ENCODE results near the gene CASZ1. TPM values are rescaled to one million over a fixed set of nuclear protein-coding genes. Genes with fewer than 3 reads are reported as not detected.

The CASZ1 gene
- total and polyA plus RNA-seq, 2 donors = 1.8 to 3.9 TPM

DNA sequence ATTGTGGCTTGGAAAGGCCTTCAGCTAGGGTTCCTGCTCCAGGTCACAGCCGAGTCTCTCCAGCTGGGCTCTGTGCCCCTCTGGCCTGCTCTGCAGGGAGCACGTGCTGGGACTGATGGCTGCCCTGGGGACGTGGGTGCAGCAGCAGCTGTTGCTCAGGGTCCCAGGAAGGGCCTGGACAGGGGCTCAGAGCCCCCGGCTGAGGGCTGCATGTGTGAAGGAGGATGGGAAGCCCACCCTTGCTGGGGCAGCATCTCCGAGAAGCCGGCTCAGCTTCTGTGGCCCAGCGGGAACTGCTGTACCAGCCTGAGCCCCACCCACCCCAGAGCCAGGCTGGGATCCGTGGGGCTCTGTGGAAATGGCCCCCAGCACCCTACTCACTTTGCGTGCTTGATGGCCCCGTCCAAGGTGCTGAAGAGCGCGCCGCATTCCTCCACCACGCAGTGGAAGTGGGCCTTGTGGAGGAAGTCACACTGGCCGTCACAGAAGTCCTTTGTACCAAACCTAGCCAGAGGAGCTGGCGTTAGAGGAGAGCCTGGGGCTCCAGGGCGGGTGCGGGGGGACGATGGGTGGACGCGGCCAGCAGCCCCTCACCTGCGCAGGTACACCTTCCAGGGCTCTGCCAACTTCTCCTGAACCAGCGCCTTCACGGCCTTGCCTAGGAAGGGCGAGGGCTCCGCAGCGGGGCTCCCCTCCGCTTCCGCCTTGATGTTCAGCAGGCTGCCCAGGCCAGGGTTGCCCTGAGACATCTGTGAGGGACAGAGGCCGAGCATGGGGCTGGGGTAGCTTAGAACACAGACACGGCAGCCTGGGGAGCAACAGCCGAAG is 147.5 kb downstream of the CASZ1 start:
- Histone ChIP-seq H3K27ac (ENCODE audit: low read depth in 1 of 2, low read length in 1 of 2) (no peak overlapping the region), H3K27me3 (ENCODE audit: control insufficient read depth in 2 of 2, insufficient read depth in 1 of 2, low read length in 1 of 2) (peaks cover 0 to 25% of the 10 kb centered on the region in 2 donors), H3K4me1 (ENCODE audit: control insufficient read depth in 2 of 2, insufficient read depth in 2 of 2, low read length in 2 of 2) (no peaks in the 10 kb centered on the region), H3K4me3 (ENCODE audit: low read length in 2 of 2) (no peak overlapping the region), H3K9me3 (ENCODE audit: control insufficient read depth in 2 of 2, insufficient read depth in 1 of 2, low read length in 1 of 2) (no peaks in the 10 kb centered on the region), H3K36me3 (ENCODE audit: control insufficient read depth in 2 of 2, insufficient read depth in 2 of 2, low read length in 1 of 2) (peaks cover 0 to 25% of the 10 kb centered on the region in 2 donors)
- DNase-seq (ENCODE audit: low read depth in 6 of 9, low spot score in 9 of 9) = no peak
- WGBS = 94% methylated on average over 32 of the region's 32 CpGs

DNA sequence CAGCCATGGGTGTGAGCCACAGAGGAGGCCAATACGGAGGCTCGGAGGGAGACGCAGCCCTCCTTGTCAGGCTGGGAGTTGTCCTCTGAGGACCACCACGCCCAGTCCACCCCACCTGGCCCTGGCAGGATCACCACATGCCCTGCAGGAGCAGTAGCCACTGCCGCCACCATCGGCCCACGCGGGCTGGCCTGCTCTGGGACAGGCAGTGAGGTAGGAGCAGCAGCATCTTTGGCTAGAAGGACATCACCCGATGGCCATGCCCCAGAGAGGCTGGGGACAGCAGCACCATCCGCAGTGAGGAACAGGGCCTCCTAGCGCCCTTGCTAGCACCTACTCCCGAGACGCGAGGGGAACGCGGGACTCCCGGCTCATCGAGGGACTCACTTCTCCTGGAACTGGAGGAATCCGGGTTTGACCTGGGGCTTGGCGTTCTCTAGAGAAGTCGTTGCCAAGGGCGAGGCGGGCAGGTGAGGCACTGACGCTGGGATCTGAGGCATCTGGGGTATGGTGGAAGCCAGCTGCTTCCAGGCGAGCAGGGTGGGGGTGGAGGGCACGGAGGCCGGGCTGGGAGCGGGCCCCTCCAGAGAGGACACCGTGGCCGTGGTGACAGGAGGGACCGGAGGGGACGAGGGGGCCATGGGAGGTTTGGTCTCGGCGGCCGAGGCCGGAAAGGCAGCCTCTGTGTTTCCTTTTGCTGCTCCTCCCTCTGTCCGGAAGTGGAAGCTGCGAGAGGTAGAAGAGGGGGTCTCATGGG is 148.9 kb downstream of the CASZ1 start:
- no peaks in the 10 kb centered on the region for H3K4me1 ChIP-seq (ENCODE audit: control insufficient read depth in 2 of 2, insufficient read depth in 2 of 2, low read length in 2 of 2)
- H3K4me3 ChIP-seq (ENCODE audit: low read length in 2 of 2) = no peak overlapping the region
- WGBS = 98% methylated on average over 38 of the region's 38 CpGs
- H3K27ac ChIP-seq (ENCODE audit: low read depth in 1 of 2, low read length in 1 of 2) = no peak overlapping the region
- no peak for DNase-seq (ENCODE audit: low read depth in 6 of 9, low spot score in 9 of 9)
- peaks cover 0 to 25% of the 10 kb centered on the region in 2 donors for H3K27me3 ChIP-seq (ENCODE audit: control insufficient read depth in 2 of 2, insufficient read depth in 1 of 2, low read length in 1 of 2)
- peaks cover 0 to 18% of the 10 kb centered on the region in 2 donors for H3K36me3 ChIP-seq (ENCODE audit: control insufficient read depth in 2 of 2, insufficient read depth in 2 of 2, low read length in 1 of 2)
- H3K9me3 ChIP-seq (ENCODE audit: control insufficient read depth in 2 of 2, insufficient read depth in 1 of 2, low read length in 1 of 2) = no peaks in the 10 kb centered on the region

- H3K27ac ChIP-seq (ENCODE audit: low read depth in 1 of 2, low read length in 1 of 2) = no peak overlapping the region
- H3K9me3 ChIP-seq (ENCODE audit: control insufficient read depth in 2 of 2, insufficient read depth in 1 of 2, low read length in 1 of 2) = no peaks in the 10 kb centered on the region
- no peaks in the 10 kb centered on the region for H3K4me1 ChIP-seq (ENCODE audit: control insufficient read depth in 2 of 2, insufficient read depth in 2 of 2, low read length in 2 of 2)
- 97% methylated on average over 12 of the region's 12 CpGs for WGBS
- H3K36me3 ChIP-seq (ENCODE audit: control insufficient read depth in 2 of 2, insufficient read depth in 2 of 2, low read length in 1 of 2) = peaks cover 0 to 21% of the 10 kb centered on the region in 2 donors
- peaks cover 0 to 27% of the 10 kb centered on the region in 2 donors for H3K27me3 ChIP-seq (ENCODE audit: control insufficient read depth in 2 of 2, insufficient read depth in 1 of 2, low read length in 1 of 2)
- H3K4me3 ChIP-seq (ENCODE audit: low read length in 2 of 2) = no peak overlapping the region
- no peak for DNase-seq (ENCODE audit: low read depth in 6 of 9, low spot score in 9 of 9)
Measured at GRCh38 chr1:10646347-10646861, 150.0 kb downstream of the CASZ1 start.

DNA sequence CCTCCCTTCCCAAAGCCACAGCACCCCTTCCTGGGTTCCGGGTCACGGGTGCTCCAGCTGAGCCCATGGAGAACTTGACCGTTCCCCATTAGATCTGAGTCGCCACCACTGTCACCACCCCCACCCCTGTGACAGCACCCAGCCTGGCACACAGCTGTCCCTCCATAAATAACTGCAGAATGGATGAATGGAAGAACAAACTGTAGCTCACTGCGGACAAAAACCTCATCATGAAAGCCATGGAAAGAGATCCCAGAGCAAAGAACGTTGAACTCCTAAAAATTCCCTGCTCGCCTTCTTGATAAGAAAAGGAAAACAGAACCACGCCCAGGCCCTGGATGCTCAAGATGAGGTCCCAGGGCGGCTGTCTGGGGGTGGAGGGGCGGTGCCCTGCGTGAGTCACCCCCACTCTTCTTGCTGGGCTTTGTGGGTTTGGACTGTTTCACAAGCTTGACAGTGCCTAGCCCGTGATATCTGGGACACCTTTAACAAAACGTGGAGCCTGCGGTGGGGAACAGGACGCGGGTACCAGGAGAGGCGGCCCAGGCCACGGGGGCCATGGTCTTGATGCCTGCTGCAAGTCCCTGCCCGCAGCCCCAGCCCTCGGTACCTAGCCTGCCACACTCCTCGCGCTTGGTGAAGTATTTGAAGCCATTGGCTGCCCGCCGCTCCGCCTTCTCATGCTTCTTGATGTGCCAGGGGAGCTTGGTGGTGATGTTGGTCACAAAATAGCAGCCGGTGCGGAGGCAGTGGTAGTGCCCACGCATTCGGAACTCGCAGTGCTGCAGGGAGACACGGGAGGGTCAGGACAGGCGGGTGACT is 151.9 kb downstream of the CASZ1 start:
- DNase-seq (ENCODE audit: low read depth in 6 of 9, low spot score in 9 of 9) = no peak
- Histone ChIP-seq H3K27ac (ENCODE audit: low read depth in 1 of 2, low read length in 1 of 2) (no peak overlapping the region), H3K27me3 (ENCODE audit: control insufficient read depth in 2 of 2, insufficient read depth in 1 of 2, low read length in 1 of 2) (peaks cover 2 to 35% of the 10 kb centered on the region in 2 donors), H3K4me3 (ENCODE audit: low read length in 2 of 2) (no peak overlapping the region), H3K36me3 (ENCODE audit: control insufficient read depth in 2 of 2, insufficient read depth in 2 of 2, low read length in 1 of 2) (peaks cover 0 to 32% of the 10 kb centered on the region in 2 donors), H3K9me3 (ENCODE audit: control insufficient read depth in 2 of 2, insufficient read depth in 1 of 2, low read length in 1 of 2) (peaks cover 0 to 1% of the 10 kb centered on the region in 2 donors), H3K4me1 (ENCODE audit: control insufficient read depth in 2 of 2, insufficient read depth in 2 of 2, low read length in 2 of 2) (no peaks in the 10 kb centered on the region)
- 97% methylated on average over 32 of the region's 32 CpGs for WGBS

- Histone ChIP-seq H3K36me3 (ENCODE audit: control insufficient read depth in 2 of 2, insufficient read depth in 2 of 2, low read length in 1 of 2) (peaks cover 0 to 36% of the 10 kb centered on the region in 2 donors), H3K27ac (ENCODE audit: low read depth in 1 of 2, low read length in 1 of 2) (no peak overlapping the region), H3K4me3 (ENCODE audit: low read length in 2 of 2) (no peak overlapping the region), H3K4me1 (ENCODE audit: control insufficient read depth in 2 of 2, insufficient read depth in 2 of 2, low read length in 2 of 2) (peaks cover 0 to 2% of the 10 kb centered on the region in 2 donors), H3K9me3 (ENCODE audit: control insufficient read depth in 2 of 2, insufficient read depth in 1 of 2, low read length in 1 of 2) (peaks cover 0 to 2% of the 10 kb centered on the region in 2 donors), H3K27me3 (ENCODE audit: control insufficient read depth in 2 of 2, insufficient read depth in 1 of 2, low read length in 1 of 2) (peaks cover 10 to 33% of the 10 kb centered on the region in 2 donors)
- DNase-seq (ENCODE audit: low read depth in 6 of 9, low spot score in 9 of 9) = no peak
- WGBS = 95% methylated on average over 17 of the region's 17 CpGs
Measured at GRCh38 chr1:10643607-10644306, 152.7 kb downstream of the CASZ1 start.

DNA sequence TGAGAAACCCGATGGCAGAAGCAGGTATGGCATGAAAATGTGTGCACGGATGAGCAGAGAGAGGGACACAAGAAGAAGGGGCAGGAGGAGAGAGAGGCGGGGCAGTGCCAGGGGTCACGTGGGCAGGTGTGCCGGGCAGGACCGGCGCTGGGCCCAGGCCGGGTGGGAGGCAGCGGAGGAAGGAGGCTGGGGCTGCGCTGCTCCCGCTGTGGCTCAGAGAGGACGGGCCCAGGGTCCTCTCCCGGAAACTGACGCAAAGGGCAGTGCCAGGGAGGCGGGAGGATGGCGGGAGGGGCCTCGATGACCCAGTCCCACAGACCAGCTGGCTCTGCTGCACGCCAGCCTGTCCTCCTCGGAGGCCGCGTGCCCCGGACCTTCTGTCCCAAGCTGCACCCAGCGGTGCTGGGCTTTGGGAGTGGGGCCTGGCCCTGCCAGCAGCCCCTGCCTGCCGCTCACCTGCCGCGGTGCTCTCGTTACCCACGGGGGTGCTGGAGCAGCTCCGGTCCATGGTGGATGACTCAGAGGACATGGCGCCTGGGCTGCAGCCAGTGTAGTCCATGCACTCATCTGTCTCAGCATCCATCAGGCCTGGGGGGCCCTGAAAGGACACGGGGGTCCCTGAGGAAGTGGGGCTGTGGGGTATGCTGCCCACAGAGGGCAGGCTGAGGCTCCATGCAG is 153.9 kb downstream of the CASZ1 start:
- DNase-seq (ENCODE audit: low read depth in 6 of 9, low spot score in 9 of 9) = no peak
- Histone ChIP-seq H3K4me3 (ENCODE audit: low read length in 2 of 2) (no peak overlapping the region), H3K4me1 (ENCODE audit: control insufficient read depth in 2 of 2, insufficient read depth in 2 of 2, low read length in 2 of 2) (peaks cover 0 to 5% of the 10 kb centered on the region in 2 donors), H3K9me3 (ENCODE audit: control insufficient read depth in 2 of 2, insufficient read depth in 1 of 2, low read length in 1 of 2) (peaks cover 0 to 2% of the 10 kb centered on the region in 2 donors), H3K27ac (ENCODE audit: low read depth in 1 of 2, low read length in 1 of 2) (no peak overlapping the region), H3K27me3 (ENCODE audit: control insufficient read depth in 2 of 2, insufficient read depth in 1 of 2, low read length in 1 of 2) (peaks cover 18 to 41% of the 10 kb centered on the region in 2 donors), H3K36me3 (ENCODE audit: control insufficient read depth in 2 of 2, insufficient read depth in 2 of 2, low read length in 1 of 2) (peaks cover 0 to 35% of the 10 kb centered on the region in 2 donors)
- 96% methylated on average over 31 of the region's 31 CpGs for WGBS

GRCh38 chr1:10641976-10642375 is 154.5 kb downstream of the CASZ1 start:
- no peak for DNase-seq (ENCODE audit: low read depth in 6 of 9, low spot score in 9 of 9)
- Histone ChIP-seq H3K9me3 (ENCODE audit: control insufficient read depth in 2 of 2, insufficient read depth in 1 of 2, low read length in 1 of 2) (peaks cover 0 to 2% of the 10 kb centered on the region in 2 donors), H3K36me3 (ENCODE audit: control insufficient read depth in 2 of 2, insufficient read depth in 2 of 2, low read length in 1 of 2) (peaks cover 0 to 34% of the 10 kb centered on the region in 2 donors), H3K27me3 (ENCODE audit: control insufficient read depth in 2 of 2, insufficient read depth in 1 of 2, low read length in 1 of 2) (peaks cover 23 to 46% of the 10 kb centered on the region in 2 donors), H3K27ac (ENCODE audit: low read depth in 1 of 2, low read length in 1 of 2) (no peak overlapping the region), H3K4me1 (ENCODE audit: control insufficient read depth in 2 of 2, insufficient read depth in 2 of 2, low read length in 2 of 2) (peaks cover 0 to 5% of the 10 kb centered on the region in 2 donors), H3K4me3 (ENCODE audit: low read length in 2 of 2) (no peak overlapping the region)
- 97% methylated on average over 24 of the region's 24 CpGs for WGBS
